ENCODE measurements around the gene JARID2.

JARID2 gene

DNA sequence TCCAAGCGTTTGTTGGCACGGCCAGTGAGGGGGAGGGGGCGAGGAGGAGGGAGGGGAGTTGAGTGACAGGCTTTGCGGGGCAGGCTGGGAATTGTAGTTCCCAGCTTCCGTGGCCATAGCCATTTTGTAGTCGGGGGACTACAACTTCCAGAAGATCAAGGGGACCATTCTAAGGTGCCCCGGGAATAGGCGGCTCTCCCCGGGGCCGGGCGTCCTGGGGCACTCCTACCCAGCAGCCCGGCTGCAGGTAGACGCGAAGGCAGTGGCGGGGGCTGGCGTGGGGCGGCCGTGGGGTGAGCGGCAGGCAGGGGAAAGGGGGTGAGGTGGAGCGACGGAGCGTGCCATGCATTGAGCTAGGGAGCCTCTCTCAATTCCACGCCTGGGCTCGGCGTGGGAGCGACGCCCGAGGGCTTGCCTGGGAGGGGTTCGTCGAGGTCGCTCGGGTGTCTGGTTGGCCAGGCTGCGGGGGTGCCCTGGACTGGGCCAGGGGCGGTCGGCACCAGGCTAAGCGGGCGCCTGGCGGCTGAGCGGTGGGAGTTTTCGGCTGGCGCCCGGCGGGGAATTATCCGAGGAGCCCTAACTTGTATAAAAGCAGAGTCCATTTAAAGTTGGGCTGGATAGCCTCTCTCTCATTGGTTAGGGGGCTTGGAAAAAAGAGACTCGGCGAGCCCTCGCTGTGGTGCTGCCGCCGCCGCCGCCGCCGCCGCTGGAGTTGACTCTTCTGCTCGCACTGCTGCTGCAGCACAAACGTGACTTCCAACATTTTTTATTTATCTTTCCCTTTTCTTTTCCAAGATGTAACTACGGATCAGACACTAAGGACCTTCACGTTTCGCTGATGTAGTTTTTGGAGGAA, at the start of gene JARID2:
Gene JARID2, plus strand, starts transcription at position 709 of the 856 bp plus-strand sequence. CDS start 471 bp downstream, outside the sequence.
- DNase-seq (ENCODE audit: low spot score) (peak; percentile 92), FAIRE-seq (no peak)

GRCh38 chr6:15200087-15200486, 45.8 kb upstream of the JARID2 start:
- FAIRE-seq (no peak), DNase-seq (ENCODE audit: low spot score) (no peak)

DNA sequence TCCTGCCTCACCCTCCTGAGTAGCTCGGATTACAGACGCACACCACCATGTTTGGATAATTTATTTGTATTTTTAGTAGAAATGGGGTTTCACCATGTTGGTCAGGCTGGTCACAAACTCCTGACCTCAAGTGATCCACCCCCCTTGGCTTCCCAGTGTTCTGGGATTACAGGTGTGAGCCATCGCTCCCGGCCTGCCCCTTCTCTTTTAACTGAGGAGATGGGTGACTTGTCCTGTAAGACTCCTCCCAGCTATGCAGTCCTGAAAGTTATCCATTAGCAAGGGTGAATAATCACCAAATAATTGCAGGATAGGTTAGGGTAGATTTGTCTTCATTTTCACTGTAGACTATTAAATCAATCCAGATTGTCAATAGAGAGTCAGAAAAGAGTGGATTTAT, 40.5 kb upstream of the JARID2 start:
- FAIRE-seq, result no peak
- no peak for DNase-seq (ENCODE audit: low spot score)

- no peak for FAIRE-seq
- no peak for DNase-seq (ENCODE audit: low spot score)
Measured at GRCh38 chr6:15206887-15207286, 39.0 kb upstream of the JARID2 start.

DNA sequence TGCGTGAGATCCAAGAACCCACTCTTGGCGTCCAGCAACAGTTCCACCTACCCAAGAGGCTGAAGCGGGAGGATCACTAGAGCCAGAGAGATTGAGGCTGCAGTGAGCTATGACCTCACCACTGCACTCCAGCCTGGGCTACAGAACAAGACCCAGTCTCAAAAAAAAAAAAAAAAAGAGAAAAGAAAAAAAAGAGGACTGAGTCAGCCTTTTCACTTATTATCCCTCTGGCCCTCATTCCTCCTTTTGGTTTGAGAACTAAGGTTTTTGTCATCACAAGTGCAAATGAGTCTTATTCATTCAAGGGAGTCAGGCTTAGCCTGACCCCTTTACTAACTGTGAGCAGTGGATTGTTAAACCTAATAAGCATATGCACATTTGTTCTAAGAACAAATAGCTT, 37.9 kb upstream of the JARID2 start:
- FAIRE-seq, result no peak
- no peak for DNase-seq (ENCODE audit: low spot score)

GRCh38 chr6:15213838-15214400, 31.9 kb upstream of the JARID2 start:
- DNase-seq (ENCODE audit: low spot score), result no peak
- no peak for FAIRE-seq

DNA sequence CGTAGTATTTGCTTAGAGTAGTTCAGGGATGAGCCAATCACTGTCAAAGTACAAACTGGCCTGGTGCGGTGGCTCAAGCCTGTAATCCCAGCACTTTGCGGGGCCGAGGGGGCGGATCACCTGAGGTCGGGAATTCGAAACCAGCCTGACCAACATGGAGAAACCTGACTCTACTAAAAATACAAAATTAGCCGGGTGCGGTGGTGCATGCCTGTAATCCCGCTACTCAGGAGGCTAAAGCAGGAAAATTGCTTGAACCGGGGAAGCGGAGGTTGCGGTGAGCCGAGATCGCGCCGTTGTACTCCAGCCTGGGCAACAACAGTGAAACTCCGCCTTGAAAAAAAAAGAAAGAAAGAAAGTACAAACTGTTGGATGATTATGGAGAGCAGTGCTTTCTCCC, 27.5 kb upstream of the JARID2 start:
- FAIRE-seq (no peak), DNase-seq (ENCODE audit: low spot score) (no peak)

DNA sequence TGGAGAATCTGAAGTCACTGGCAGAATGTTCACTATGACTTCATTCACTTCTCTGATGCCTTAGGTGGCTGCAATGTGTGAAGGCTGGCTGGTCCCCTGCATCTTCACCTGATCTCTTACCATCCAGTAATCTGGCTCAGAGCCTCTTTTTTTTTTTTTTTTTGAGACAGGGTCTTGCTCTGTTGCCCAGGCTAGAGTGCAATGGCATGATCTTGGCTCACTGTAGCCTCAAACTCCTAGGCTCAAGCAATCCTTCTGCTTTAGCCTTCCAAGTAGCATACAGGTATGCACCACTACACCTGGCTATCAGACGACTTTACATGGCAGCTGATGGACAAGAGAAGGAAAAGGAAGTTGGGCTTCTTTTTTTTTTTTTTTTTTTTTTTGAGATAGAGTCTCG, 25.8 kb upstream of the JARID2 start:
- FAIRE-seq (no peak), DNase-seq (ENCODE audit: low spot score) (no peak)

GRCh38 chr6:15227827-15228318, 18.0 kb upstream of the JARID2 start:
- DNase-seq (ENCODE audit: low spot score) (no peak), FAIRE-seq (no peak)

- DNase-seq (ENCODE audit: low spot score) (no peak), FAIRE-seq (no peak)
Measured at GRCh38 chr6:15230827-15231226, 15.0 kb upstream of the JARID2 start.

DNA sequence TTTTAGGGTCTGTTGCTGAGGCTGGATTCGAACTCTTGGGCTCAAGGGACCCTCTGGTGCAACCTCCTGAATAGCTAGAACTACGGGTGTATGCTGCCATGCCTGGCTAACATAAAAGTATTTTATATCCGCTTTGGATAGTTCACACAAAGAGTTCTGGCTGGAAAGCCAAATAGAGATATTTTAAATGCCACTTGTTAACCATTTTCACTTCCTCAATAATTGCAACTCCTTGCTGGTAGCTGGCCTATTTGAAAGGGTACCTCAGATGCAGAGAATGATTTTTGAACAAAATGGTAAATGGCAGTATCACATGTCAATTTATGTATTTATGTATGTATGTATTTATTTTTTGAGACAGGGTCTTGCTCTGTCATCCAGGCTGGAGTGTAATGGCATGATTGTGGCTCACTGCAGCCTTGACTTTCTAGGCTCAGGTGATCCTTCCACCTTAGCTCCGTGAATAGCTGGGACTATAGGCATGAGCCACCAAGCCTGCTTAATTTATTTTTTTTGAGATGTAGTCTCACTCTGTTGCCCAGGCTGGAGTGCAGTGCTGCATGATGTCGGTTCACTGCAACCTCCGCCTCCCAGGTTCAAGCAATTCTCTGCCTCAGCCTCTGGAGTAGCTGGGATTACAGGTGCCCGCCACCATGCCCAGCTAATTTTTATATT, 12.9 kb upstream of the JARID2 start:
- FAIRE-seq, result no peak
- DNase-seq (ENCODE audit: low spot score), result no peak

DNA sequence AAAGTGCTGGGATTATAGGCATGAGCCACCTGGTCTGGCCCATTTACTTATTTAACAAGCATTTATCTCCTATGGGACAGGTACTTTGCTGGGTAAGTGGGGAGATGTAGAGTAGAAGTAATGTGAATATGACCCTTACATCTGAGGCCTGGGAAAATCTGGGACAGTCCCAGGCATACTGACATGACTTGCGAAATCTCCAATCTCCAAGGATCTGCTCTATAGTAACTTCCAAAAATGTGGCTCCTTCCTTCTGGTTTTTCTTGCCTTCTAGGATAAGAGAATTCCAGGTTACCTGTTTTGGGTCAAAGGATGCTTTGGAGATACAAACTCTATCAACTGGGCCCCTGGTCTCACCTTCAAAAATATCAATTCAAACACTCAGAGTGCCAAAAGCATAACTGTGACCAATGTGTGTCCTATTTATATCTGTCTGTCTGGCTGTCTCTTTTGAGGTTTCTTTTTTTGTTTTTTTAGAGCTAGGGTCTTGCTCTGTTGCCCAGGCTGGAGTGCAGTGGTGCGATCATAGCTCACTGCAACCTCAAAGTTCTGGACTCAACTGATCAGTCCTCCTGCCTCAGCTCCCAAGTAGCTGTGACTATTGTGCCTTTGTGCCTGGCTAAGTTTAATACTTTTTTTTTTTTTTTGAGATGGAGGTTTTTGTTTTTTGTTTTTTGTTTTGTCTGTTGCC, 11.7 kb upstream of the JARID2 start:
- DNase-seq (ENCODE audit: low spot score), result no peak
- FAIRE-seq, result no peak

- no peak for DNase-seq (ENCODE audit: low spot score)
- FAIRE-seq, result no peak
Measured at GRCh38 chr6:15239616-15240364, 6.1 kb upstream of the JARID2 start.

- DNase-seq (ENCODE audit: low spot score), result no peak
- no peak for FAIRE-seq
Measured at GRCh38 chr6:15242503-15242902, 3.4 kb upstream of the JARID2 start.

GRCh38 chr6:15242937-15243614, 2.8 kb upstream of the JARID2 start:
- FAIRE-seq (no peak), DNase-seq (ENCODE audit: low spot score) (no peak)

DNA sequence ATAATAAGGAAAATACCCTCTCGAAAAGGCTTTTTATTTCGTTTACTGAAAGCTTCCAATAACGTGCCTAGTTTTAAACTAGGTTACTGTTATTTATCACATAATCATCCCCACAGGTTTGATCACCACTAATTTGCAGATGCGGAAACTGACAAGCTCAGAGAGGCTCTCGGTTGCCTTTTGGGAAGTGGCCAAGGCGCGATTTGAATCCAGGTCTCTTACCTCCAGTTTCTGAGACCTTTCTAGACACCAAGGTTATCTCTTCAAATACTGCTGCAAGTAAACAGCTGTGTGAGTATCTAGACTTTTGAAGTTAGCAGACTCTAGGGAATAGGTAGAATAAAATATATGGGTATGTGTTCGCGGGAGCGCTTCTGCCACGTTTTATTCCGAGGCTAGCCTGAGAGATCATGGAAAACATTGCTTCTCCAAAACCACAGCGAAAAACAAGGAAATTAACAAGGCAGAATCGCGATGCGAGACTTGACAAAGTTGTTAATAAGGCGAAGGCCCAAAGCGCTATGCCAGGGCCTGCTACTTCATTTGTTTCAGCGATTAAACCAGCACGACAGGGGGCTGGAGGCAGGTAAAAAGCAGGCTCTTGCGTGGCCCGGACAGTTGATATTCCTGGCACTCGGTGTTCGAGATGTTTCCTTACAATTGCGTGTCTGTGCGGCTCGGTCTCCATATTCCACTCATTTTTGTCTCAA, 1.8 kb upstream of the JARID2 start:
- FAIRE-seq, result no peak
- DNase-seq (ENCODE audit: low spot score), result no peak

DNA sequence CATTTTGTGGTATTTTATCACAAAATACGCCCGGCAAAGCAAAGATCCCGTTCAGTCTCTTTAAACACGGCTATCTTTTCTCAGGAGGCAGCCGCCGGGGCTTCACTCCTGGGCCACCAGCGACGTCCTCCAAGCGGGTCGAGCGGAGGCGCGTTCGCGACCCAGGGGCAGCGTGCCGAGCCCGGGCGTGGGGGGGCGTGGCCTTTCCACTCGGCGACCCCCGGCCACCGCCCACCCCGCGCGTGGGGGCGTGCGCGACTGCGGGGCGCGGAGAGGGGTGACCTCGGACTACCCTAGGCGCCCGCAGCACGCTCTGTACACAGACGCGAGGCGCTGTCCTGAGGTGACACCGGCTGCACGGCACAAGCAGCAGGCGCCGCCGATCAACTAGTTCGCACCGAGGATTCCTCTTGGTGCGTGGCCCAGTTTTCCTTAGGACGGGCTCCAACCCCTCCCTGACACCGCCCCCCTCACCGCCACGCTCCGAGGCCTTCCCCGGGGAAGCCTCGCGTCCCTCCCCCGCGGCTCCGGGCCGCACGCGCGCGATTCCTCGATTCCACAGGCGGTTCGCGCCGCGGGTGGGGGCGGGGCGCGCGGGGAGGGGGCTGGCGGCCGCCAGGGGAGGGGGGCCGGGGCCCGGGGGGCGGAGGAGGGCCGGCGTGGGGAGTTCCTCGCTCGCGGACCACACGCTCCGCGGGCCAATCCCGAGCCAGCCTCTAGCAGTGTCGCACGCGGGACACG, 1.1 kb upstream of the JARID2 start:
- FAIRE-seq, result no peak

DNA sequence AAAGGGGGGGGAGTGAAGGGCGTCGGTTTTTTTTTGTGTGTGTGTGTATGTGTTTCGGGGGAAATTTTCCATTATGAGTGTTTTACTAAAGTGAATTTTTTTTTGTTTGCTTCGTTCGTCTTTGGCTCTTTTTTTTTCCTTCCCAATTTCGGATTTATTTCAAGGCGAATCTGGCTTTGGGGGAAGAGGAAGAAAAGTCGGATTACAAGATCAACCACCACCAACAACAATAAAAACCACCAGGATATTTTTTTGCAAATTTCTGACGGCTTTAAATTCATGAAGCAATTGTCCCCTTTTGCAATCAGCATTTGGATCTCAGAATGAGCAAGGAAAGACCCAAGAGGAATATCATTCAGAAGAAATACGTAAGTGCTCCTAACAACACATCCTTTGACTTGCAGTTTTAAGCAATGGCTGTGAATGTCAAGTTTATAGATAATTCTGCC, 372 bp downstream of the JARID2 start:
- DNase-seq (ENCODE audit: low spot score) (no peak), FAIRE-seq (no peak)

More for the DNA sequence above, 1.1 kb upstream of the JARID2 start:
- DNase-seq (ENCODE audit: low spot score), result peak; percentile 58

Measured in urothelium cell line (cell line).